ENCODE measurements around the gene RIC8A.
"Not testable (repeated sequence)": the region's sequence is repeated elsewhere in the genome, so short reads cannot be mapped to it uniquely, and the experiment has no call there.

The RIC8A gene

DNA sequence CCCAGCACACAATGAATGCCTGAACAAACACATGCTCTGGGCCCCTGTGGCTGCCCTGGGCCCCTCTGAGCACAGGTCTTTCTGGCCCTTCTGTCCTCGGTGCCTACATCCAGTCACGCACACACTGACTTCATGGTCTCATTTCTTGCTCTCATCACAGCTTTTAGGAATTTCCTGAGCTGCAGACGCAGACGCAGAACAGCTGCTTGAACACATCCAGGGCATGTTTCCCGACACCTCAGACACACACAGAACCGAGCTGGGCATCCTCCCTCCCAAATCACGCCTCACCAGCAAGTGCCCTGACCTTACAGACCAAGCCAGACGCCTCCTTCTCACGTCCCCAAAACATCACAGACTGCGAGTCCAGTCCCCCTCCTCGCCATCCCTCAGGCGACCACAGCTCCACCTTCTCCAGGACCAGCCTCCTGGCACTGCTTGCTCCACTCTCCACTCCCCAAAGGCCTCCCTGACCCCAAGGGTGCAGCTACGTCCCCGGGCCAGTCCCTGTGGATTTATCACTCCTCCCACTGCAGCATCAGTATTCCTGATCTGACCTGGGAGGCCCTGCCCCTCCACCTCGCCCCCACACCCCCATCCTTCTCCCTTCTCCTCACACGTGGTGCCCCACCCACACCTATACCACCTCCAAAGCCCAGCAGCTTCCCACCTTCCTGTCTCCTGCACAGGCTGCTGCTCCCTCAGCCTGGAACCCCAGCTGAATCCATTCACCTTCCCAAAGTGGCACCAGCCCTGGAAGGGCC is 15.7 kb downstream of the RIC8A start:
- peak overlapping the region in 1 of 2 donors; percentile 41 for H3K27ac Mint-ChIP-seq
- no peak overlapping the region for H3K4me3 Mint-ChIP-seq
- H3K4me1 Mint-ChIP-seq, result peaks cover 18% of the 10 kb centered on the region
- H3K9me3 Mint-ChIP-seq, result no peaks in the 10 kb centered on the region
- H3K27me3 Mint-ChIP-seq, result no peaks in the 10 kb centered on the region
- ATAC-seq (no peak), DNase-seq (no peak)

DNA sequence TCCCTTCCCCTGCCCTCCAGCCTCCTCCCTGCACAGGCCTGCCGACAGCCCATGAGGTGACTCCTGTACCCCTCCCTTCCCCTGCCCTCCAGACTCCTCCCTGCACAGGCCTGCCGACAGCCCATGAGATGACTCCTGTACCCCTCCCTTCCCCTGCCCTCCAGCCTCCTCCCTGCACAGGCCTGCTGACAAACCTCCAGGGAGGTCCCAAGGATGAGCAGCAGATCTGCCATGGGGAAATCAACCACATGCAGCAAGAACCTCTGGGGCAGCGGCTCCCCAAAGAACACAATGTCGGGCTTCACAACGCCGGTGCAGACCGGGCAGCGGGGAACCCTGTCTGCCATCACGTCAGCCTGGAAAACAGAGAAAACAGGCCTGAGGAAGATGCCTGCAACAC is 16.4 kb downstream of the RIC8A start:
- no peak overlapping the region for H3K27ac Mint-ChIP-seq
- no peak for ATAC-seq
- DNase-seq, result no peak
- H3K9me3 Mint-ChIP-seq, result no peaks in the 10 kb centered on the region
- H3K4me3 Mint-ChIP-seq, result no peak overlapping the region
- no peaks in the 10 kb centered on the region for H3K27me3 Mint-ChIP-seq
- peaks cover 25% of the 10 kb centered on the region for H3K4me1 Mint-ChIP-seq

DNA sequence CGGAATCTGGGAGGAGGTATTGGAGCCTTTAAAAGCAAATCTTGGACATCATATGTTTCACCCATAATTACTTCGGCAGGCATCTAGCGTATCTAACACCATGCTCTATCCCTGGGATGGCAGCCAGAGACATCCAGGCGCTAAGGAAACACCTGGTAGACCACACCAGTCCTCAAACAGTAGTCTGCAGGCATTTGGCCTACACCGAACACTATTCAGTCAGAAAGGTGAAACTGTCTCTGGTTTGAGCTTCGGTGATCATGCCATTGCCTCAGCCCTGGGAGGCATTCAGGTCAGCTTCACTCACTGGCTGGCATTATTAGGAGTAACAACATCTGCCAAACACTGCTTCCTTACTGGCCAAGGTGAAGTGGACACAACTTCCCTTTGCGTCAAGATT is 16.9 kb downstream of the RIC8A start:
- ATAC-seq, result no peak
- no peaks in the 10 kb centered on the region for H3K9me3 Mint-ChIP-seq

DNA sequence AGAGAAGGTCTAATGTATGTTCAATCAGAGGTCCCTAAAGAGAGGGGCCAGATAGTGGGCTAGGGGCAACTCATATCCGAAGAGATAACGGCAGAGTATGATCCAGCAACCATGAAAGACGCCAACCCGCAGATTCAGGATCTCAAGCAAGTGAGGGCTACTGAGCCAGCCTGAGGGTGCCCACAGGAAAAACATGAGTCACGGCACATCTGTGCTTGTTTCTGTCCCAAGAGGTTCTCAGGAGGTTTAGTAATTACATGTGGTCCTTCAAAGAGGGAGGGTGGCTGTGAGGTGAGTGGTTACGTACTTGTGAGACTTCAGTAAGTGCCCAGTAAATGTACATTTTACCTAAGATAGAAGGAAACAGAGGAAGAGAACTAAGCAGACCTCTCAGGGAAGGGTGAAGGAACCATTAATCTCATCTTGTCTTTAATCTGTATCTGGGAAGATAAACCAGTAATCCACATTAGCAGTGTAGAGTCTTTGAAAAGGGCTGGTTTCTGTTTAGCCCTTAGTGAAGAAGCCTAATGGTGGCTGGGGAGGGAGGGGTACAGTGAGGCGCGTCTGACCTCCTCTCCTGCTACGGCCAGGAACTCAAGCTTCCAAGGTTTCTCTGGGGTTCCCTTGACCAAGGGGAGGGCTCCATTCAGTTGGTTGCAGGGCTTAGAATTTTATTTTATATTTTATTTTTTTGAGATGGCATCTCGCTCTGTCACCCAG is 18.4 kb downstream of the RIC8A start:
- H3K27ac Mint-ChIP-seq, result peak overlapping the region in 1 of 2 donors; percentile 79
- peaks cover 26% of the 10 kb centered on the region for H3K4me1 Mint-ChIP-seq
- ATAC-seq (peak; percentile 84), DNase-seq (no peak)
- no peaks in the 10 kb centered on the region for H3K9me3 Mint-ChIP-seq
- H3K4me3 Mint-ChIP-seq, result peak overlapping the region in 1 of 2 donors; percentile 36
- no peaks in the 10 kb centered on the region for H3K27me3 Mint-ChIP-seq

More for the DNA sequence above, 16.9 kb downstream of the RIC8A start:
- no peak for DNase-seq
- Mint-ChIP-seq H3K27me3 (no peaks in the 10 kb centered on the region), H3K4me3 (no peak overlapping the region), H3K4me1 (peaks cover 26% of the 10 kb centered on the region), H3K27ac (no peak overlapping the region)

DNA sequence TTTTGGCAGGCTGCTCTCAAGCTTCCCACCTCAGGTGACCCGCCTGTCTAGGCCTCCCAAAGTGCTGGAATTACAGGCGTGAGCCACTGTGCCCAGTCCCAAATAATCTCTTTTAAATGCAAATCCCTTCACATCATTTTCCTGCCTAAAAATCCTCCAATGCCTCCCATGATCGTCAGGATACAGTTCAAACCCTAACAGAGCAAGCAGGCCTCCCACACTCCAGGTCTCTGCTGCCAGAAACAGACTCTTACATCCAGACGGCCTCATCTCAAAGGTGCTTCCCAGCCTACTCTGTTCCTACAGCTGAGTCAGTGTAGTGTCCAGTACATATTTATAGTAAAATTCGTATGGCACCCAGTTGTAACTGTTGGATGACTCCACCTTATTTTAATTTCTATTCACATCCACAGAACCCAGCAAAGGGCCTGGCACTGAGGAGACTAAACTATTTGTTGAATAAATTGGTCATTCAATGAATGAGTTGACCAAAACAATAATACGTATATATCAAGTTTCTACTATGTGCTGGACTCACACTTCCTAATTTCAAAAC is 20.4 kb downstream of the RIC8A start:
- DNase-seq (no peak), ATAC-seq (no peak)
- H3K27me3 Mint-ChIP-seq, result no peaks in the 10 kb centered on the region
- peak overlapping the region in 1 of 2 donors; percentile 59 for H3K27ac Mint-ChIP-seq
- no peaks in the 10 kb centered on the region for H3K9me3 Mint-ChIP-seq
- H3K4me1 Mint-ChIP-seq, result peaks cover 32% of the 10 kb centered on the region
- no peak overlapping the region for H3K4me3 Mint-ChIP-seq

DNA sequence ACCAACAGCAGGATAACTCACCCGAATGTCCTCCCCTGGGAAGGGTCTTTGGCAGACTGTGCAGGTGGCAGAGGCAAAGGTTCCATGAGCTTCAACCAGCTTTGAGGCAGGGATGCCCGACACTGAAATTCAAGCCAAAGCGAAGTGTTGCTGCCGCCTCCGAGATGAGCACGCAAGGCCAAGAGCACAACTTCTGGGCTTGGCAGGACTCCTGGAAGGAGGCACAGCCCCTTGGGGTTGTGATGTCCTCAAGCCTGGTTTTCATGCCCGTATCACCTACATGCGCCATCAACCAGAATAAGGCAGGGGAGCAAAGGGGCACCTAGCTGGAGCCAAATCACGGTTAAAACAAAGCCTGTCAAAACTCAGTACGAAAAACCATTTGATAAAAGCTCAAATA is 22.9 kb downstream of the RIC8A start:
- Mint-ChIP-seq H3K4me1 (peaks cover 50% of the 10 kb centered on the region), H3K27ac (no peak overlapping the region), H3K27me3 (no peaks in the 10 kb centered on the region), H3K4me3 (no peak overlapping the region), H3K9me3 (no peaks in the 10 kb centered on the region)
- no peak for DNase-seq
- ATAC-seq, result no peak

DNA sequence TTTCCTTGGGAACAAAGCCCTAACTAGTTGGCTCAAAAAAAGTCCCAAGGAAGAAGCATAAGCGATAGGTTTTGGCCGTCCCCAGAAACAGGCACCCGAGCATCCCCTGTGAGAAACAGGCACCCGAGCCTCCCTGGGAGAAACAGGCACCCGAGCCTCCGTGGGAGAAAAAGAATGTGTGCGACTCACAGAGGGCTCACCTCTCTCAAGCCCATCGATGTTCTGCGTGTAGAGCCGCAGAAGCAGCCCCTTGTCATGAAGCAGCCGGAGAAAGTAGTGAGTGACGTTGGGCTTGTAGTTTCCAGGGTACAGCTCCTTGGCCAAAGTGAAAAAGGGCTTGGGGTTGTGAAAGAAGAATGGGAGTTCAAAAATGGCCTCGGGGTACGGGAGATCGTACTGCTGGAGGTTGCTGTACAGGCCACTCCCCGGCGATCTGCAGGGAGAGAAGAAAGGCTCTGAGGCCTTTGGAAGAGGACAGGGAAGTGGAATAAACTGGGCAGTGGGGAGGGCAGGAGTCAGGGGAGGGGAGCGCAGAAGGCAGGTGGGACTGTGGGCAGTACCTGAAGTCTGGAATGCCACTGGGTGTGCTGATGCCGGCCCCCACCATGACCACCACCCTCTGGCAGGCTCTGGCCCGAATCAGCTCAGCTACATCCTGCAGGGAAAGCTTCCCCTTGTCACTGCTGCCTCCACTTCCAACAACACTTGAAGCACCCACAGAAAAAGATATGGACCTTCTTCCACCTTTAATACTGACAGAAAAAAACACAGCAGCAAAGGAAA is 25.5 kb downstream of the RIC8A start:
- H3K9me3 Mint-ChIP-seq, result no peaks in the 10 kb centered on the region
- H3K27me3 Mint-ChIP-seq, result no peaks in the 10 kb centered on the region
- ATAC-seq, result no peak
- H3K27ac Mint-ChIP-seq, result no peak overlapping the region
- no peak overlapping the region for H3K4me3 Mint-ChIP-seq
- DNase-seq, result no peak
- H3K4me1 Mint-ChIP-seq, result peaks cover 40% of the 10 kb centered on the region

DNA sequence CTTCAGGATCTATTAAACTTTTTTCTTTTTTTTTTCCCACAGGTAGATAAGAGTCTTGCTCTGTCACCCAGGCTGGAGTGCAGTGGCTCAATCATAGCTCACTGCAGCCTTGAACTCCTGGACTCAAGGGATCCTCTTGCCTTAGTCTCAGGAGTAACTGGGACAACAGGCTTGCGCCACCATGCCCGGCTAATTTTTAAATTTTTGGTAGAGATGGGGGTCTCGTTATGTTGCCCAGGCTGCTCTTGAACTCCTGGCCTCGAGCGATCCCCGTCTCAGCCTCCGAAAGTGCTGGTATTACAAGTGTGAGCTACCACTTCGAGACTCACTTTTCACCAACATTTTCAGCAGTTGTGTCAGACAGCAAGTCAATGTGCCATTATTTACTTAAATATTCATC is 27.7 kb downstream of the RIC8A start:
- Mint-ChIP-seq H3K27ac (peak overlapping the region; percentile 86 to 89), H3K4me3 (peak overlapping the region; percentile 97 to 98), H3K9me3 (no peaks in the 10 kb centered on the region), H3K27me3 (no peaks in the 10 kb centered on the region), H3K4me1 (peaks cover 50% of the 10 kb centered on the region)
- no peak for DNase-seq
- ATAC-seq, result no peak

DNA sequence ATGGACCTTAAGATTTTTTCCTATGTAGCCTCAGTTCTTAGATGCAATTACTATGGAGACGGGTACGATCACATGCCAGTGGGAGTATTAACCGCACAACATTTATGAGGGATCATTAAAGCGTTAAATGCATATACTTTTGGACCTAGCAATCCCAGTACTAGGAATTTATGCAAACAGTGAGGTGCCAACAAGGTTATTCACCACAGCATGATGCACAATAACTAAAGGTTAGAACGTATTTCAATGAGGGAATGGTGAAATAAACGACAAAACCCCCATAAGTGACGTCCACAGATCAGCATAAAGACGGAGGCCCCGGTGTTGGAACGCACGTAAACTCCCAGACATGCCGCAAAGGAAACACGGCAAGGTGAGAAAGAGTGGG is 28.1 kb downstream of the RIC8A start:
- H3K9me3 Mint-ChIP-seq, result no peaks in the 10 kb centered on the region
- DNase-seq, result no peak
- H3K27me3 Mint-ChIP-seq, result no peaks in the 10 kb centered on the region
- peak overlapping the region; percentile 97 to 98 for H3K4me3 Mint-ChIP-seq
- ATAC-seq, result peak; percentile 66
- H3K4me1 Mint-ChIP-seq, result peaks cover 52% of the 10 kb centered on the region
- peak overlapping the region; percentile 86 to 89 for H3K27ac Mint-ChIP-seq

DNA sequence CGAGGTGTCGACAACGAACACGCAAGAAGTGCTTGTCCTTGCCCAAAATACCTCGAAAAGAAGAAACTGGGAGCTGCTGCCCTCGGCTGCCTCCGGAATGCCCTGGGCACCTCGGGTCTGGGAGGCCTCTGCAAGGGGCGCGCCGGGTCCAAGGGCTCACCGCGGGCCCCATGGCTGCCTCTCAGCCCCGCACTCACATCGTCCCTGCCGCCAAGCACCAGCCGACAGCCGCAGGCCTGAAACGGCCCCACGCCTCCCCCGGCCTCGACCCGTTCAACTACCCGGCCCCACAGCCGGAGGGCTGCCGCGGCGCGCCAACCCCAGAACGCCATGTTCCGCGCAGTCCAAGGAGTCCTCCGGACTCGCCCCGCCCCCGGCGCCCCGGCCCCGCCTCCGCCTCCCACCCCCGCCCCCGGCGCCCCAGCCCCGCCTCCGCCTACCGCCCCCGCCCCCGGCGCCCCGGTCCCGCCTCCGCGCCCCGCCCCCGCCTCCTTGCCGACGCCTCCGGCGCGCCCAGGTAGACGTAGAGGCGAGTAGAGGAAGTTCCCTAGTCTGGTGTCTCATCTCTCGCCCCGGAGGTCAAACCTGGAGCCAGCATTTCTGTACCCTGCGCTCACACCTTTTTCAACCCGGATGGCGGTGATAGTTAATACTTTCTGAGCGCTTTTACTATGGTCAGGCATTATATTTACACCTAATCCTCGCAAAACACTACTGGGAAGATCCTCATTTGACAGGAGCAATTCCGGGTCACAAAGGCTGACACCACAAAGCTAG is 28.7 kb downstream of the RIC8A start, which contains the start of gene SIRT3:
TSS of gene SIRT3 (minus strand) at position 346 of the 777 bp plus-strand sequence. CDS start at position 332, 14 bp downstream.
- Mint-ChIP-seq H3K27ac (peak within 1 kb of the TSS; percentile 99), H3K4me3 (peak within 1 kb of the TSS; percentile 97 to 98), H3K9me3 (no peaks in the 10 kb centered on the region), H3K27me3 (no peaks in the 10 kb centered on the region), H3K4me1 (peaks cover 54% of the 10 kb centered on the region)
- ATAC-seq (peak; percentile 91), DNase-seq (peak; percentile 81 to 88)

DNA sequence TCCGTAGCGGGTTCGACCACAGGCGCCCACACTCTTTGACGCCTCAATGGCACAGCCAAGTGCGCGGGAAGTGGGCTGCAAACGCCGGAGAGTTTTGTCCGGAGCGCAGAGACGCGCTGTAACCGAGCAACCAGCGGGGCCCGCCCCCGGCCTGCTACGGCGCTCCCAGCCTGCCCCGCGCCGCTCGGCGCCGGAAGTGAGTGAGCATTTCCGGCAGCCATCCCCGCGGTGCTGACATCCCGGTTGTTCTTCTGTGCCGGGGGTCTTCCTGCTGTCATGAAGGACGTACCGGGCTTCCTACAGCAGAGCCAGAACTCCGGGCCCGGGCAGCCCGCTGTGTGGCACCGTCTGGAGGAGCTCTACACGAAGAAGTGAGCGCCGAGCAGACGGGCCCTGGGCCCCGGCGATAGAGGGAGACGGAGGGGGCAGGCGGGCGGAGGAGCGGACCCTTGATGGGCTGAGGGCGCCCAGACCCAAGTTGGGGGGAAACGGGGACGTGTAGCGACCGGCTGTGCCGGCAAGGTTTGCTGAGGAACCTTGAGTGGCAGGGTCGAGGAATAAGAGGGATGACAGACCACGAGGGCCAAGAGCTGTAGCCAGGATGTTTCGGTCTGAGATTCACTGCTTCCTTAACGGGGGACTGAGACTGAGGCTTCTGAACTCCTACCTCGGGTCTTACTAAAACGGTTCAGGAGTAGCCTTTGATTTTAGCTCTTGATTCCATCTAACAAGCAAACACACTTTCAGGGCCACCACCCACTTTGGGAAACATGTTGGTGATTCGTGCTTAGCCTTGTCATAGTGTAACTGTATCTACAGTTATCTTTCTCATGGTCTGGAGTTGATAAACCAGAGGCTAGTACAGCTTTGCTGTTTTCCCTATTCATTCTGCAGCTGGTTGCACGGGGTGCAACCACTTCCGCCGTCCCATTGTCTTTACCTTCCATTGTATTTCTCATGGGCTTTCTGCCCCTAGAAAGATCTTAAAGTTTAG is 29.6 kb downstream of the RIC8A start, which contains the start of gene PSMD13:
TSS of gene PSMD13 (plus strand) at position 203 of the 994 bp plus-strand sequence. CDS start at position 277, 74 bp downstream.
- no peaks in the 10 kb centered on the region for H3K27me3 Mint-ChIP-seq
- DNase-seq (peak; percentile 90 to 91), ATAC-seq (peak; percentile 90)
- peak within 1 kb of the TSS; percentile 99 for H3K27ac Mint-ChIP-seq
- no peaks in the 10 kb centered on the region for H3K9me3 Mint-ChIP-seq
- peak within 1 kb of the TSS; percentile 97 to 98 for H3K4me3 Mint-ChIP-seq
- H3K4me1 Mint-ChIP-seq, result peaks cover 63% of the 10 kb centered on the region

DNA sequence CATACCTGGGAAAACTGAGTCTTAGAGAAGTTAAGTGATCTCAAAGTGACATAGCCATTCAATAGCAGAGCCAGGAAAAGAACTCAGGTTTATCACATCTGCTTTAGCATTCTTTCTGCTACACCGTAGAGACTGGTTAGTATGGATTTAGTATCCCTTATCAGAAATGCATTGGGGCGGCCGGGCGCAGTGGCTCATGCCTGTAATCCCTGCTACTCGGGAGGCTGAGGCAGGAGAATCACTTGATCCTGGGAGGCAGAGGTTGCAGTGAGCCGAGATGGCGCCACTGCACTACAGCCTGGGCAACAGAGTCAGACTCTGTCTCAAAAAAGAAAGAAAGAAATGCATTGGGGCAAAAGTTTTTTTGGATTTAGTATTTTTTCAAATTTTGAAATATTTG is 30.8 kb downstream of the RIC8A start:
- H3K4me1 Mint-ChIP-seq, result peaks cover 63% of the 10 kb centered on the region
- not testable (repeated sequence) for H3K27ac Mint-ChIP-seq, ATAC-seq

DNA sequence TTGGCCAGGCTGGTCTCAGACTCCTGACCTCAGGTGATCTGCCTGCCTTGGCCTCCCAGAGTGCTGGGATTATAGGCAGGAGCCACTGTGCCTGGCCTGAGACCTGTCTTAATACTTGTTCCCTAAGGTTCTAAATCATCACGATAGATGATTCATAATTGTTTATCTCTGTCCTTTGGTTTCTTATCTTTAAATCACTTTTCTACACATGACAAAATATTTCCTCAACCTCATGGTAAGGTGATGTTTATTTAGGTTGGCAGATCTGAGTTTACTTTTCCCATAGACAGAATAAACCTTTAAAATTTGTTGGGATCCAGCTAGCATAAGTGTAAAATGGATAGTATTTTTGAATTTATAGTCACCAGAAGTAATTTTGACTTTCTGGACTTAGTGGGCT is 32.8 kb downstream of the RIC8A start:
- Mint-ChIP-seq H3K4me3 (no peak overlapping the region), H3K4me1 (peaks cover 54% of the 10 kb centered on the region), H3K9me3 (no peaks in the 10 kb centered on the region), H3K27me3 (no peaks in the 10 kb centered on the region), H3K27ac (peak overlapping the region in 1 of 2 donors; percentile 47)
- no peak for DNase-seq
- ATAC-seq, result no peak

More for the DNA sequence above, 30.8 kb downstream of the RIC8A start:
- H3K4me3 Mint-ChIP-seq, result peak overlapping the region; percentile 97 to 98
- not testable (repeated sequence) for H3K27me3 Mint-ChIP-seq, DNase-seq, H3K9me3 Mint-ChIP-seq

DNA sequence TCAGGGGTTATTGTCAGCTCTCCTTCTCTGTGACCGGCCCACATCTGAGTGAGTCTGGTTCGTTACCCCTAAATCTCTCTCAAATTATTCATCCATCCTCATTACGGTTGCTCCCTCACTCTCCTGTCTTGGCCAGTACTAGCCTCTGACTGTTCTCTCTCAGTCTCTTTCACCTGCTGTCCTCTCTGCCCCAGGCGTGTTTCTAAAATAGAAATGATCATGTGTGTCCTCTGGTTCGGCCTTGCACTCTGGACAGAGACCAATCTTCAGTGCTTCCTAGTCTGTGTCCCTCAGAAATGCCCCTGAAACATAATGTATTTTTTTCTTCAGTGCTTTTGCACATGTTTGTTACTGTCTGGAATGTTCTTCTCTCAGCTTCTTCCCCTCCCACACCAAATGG is 34.1 kb downstream of the RIC8A start:
- H3K27ac Mint-ChIP-seq, result no peak overlapping the region

More for the DNA sequence above, 34.1 kb downstream of the RIC8A start:
- no peaks in the 10 kb centered on the region for H3K27me3 Mint-ChIP-seq
- no peak overlapping the region for H3K4me3 Mint-ChIP-seq
- no peak for DNase-seq
- H3K4me1 Mint-ChIP-seq, result peaks cover 54% of the 10 kb centered on the region
- H3K9me3 Mint-ChIP-seq, result no peaks in the 10 kb centered on the region
- ATAC-seq, result no peak

Data from stimulated activated naive CD8-positive, alpha-beta T cell treated with anti-CD3 and anti-CD28 coated beads, Interleukin-15, amount 100 ng/mL, for 72 hours (primary cell).